Hematopoietic multipotent progenitor cell treated with erythropoietin and hydrocortisone succinate and interleukin-3 and kit ligand, for 6 days (in vitro differentiated cells): ENCODE measurements around the gene FAM216B.
"Not testable (repeated sequence)": the region's sequence is repeated elsewhere in the genome, so short reads cannot be mapped to it uniquely, and the experiment has no call there.

Experiments used
- DNase-seq: peaks from one replicate; pipeline ENCODE4 v3.0.0-alpha.2; 2015

Gene FAM216B

DNA sequence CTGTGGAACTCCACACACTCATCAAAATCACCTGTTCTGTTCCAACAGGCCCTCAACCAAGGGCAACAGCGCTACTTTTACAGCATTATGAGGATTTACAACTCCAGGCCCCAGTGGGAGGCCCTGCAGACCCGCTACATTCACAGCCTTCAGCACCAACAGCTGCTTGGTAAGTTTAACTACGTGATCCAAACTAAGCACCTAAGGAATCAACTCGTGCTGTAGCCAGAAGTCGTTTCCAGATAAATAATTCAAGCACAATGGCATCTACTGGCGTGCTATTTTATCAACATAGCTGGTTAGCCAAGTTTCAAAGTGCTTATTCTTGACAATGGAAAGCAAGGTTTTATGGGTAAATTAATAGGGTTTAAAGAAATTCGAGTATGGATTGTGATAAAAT, 5.3 kb downstream of the FAM216B start:
- DNase-seq: no peak

DNA sequence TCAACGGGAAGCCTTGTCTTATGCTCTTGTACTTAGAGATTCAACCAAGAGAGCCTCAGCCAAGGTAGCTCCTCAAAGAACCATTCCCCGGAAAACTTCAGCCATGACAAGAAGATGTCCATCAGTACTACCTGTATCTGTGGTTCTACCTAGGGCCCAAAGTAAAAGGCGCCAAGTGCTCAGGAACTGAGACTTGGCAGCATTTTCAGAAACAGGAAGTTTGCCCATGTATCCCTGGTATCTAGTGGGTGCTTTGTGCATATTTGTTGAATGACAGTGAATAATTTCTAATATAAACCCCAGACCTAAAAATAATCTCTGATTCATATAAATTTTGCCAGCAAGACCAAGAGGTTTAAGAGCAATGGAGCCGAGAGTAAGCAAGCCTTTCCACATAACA, 7.2 kb downstream of the FAM216B start:
- DNase-seq: no peak

DNA sequence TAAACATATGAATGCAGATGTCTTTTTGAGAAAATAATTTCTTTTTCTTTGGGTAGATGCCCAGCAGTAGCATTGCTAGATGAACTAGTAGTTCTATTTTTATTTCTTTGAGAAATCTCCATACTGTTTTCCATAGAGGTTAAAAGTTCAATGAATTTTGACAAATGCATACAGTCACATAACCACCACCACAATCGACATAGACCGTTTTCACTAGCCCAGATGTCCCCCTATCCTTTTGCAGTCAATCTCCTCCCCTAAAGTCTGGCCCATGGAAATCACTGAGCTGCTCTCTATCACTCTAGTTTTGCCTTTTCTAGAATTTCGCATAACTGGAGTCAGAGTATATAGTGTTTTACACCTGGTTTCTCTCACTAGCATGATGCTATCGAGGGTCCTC, 10.8 kb downstream of the FAM216B start:
- DNase-seq: no peak

DNA sequence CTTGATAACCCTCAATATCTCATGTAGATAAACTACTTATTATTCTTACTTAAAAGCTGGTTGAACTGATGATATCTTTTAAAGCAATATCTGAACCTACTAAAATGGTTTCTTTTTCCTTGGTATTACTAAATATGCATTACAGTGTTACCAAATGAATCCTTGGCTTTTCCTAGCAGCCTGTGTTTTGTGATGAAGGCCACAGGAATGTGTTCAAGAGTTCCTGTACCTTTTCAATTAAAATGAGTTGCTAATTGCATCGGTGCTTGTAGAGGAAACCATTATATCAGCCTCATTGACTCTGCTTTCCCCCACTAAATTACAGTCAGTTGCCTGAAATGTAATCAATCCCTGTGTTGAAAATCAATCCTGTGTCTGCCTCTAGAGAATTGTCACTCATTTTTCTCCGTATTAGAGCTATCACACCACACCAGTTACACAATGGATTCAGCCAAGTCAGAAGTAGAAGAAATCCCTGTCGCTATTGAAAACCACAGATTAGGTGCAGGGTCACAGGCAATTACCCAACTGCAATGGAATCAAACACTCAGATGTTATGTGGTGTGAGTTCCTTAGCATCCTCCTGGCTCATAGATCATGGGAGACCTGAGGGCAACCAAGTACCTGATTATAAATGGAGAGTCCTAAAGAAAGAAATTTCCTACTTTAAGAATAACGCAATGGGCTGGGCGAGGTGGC, 13.3 kb downstream of the FAM216B start:
- no peak for DNase-seq

DNA sequence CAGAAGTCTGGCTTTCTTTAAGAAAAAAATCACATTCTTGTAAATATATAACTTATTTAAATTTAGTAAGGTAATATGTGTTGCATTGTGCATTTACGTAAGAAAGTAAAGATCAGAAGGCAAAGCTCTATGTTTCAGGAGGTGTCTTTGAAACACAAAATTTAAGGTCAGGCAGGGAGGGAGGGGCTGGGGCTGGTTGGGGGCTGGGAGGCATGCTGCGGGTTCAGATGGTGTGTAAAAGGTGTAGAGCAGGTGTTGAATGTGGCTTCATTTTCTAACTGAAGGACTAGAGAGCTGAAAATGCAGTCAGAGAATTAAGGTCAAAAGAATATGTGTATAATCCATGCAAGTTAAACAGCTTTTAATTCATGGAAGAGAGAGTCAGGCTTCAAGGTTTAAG, 14.3 kb downstream of the FAM216B start:
- no peak for DNase-seq

DNA sequence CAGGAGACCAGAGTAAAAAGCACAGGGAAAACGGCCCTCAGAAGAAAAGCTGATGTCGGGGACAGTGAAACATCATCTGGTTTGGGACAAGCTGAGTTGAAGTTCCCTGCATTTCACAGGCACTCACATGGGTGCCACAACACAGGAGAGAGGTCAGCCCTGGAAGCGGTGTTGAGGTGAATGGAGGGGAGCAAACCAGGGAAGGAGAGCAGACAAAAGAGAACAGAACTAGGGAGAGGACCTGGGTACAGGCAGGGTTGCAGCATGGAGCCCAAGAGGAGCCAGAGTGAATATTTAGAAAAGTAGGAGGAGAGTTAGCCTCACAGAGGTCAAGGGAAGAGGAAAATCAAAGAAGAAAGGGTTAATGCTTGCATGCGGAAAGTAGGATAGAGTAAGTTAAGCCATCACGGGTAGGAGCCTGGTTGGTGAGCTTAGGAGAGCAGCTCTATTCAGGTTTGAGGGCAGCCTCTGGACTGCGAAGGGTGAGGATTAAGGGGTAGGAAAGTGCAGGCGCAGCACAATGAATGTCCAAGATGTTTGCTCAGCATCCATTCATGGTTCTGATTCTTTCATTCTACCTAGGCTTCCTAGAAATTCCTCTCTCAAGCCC, 15.5 kb downstream of the FAM216B start:
- DNase-seq: no peak

DNA sequence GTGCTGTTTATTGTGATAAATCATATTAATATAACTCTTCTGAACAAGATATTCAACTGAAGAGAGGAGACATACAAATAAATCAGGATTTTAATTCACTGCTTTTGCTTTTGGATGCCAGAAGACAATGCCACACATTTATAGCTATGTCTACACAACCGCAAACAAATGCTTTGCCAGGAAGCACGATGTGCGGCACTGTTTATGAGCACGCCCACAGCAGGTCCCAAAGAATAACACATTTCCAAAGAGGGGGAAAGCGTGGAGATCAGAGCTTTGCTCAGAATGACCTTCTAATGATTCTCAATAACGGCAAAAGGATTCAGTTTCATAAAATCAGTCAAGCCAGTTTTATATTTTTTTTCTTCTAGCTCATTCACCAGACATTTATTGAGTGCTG, 16.7 kb downstream of the FAM216B start:
- no peak for DNase-seq

DNA sequence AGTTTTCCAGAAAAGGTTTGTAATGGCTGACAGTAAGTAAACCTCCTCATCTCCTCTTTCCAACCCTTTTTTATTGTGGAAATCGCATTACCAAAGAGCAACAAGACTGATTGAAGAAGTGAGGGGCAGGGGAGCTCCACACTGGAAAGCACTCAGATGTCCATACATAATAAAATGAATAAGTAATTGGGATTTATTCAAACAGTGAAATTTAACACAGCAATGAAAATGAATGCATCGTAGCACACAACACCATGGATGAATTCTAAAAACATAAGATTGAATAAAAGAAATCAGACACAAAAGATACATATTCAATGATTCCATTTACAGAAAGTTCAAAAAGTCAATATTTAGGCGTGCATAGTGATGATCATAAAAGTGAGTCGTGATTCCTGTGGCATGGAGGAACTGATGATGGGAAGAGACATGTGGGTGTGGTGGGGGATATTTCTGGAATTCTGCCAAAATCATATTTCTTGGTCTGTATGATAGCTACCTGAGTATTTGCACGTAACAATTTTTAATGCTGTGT, 18.8 kb downstream of the FAM216B start:
- DNase-seq: no peak

DNA sequence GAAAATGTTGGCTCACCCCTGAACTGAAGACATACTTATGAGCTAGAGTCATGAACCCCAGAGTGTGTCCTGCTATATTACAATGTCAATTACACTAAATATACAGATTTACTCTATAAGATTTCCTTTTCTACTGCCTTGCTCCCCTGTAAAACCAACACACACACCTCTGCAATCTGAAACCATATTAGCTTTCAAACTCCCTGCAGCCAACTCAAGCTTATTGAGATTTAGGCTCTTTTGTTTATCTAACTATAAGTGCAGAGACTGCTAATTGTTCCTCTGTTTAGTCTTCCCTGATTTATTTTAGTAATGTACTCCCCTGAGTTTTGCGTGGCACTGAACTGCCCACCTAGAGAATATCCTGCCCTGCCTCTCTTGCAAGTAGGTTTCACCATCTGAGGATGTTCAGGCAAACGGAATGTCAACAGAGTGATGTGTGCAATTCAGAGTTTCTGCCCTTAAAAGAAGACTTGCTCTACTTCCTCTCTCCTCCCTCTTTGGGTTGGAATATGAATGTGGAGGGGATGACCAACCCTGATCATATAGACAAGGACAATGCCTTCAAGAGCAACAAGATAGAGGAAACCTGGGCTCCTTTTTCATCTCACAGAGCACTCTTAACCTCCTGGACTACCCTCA, 22.3 kb downstream of the FAM216B start:
- DNase-seq: no peak

DNA sequence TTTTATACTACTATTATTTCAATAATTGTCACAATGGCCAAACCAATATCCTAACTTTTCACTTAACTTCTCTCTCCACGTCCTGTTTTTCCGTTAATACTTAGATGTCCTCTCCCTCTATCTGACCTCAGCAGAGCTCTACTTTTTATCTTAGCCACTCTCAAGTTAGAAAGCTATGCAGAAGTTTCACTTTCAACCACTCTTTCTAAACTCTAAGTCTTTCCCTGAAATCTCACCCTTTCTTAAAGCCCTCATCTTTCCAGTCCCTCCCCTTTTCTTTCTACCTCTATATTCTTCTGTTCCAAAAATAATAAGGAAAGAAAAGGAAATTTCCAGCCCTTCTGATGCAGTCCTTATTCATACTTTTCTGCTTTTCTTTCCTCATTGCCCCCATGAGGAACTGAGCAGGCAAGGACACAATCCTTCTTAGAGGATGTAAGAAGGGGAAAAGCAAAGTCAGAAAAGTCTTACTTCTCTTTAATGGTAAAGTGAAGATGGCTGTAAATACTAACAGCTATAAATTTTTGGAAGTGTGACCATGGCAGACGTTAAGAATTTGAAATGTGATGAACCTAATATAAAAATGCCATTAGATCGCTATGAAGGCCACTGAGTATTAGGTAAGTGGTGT, 23.0 kb downstream of the FAM216B start:
- no peak for DNase-seq

DNA sequence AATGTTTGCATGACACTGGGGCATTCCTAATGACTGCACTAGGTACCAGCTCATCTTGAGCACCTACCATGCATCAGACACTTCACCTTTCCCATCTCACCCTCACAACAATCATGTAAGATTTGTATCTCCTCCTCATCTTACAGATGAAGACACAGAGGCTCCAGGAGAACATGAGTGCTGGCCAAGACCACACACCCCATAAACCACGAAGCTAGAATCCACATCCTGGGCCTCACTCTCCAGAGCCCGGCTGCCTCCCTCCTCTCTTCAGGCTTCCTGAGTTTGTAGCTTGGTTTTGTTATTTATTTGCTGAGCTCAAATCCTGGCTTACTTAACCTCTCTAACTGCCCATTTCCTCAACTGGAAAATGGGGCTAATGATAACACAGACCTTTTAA, 25.9 kb downstream of the FAM216B start:
- no peak for DNase-seq

DNA sequence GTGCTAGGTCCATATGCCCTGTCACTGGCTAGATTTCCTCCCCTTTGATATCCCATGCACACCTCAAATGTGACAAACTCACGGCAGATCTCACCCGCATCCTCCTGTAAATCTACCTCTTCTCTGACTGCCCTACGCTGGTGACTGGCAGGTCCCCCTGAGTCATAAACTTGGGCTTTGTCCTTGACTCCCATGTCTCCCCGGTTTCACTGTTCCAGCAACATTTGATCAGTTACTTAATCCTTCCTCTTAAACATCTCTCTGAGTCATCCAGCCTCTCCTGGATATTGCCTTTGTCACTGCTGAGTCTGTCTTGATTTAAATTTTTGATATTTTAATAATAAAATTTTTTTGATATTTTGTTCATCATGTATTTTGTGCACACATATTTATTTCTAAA, 26.5 kb downstream of the FAM216B start:
- DNase-seq: no peak

DNA sequence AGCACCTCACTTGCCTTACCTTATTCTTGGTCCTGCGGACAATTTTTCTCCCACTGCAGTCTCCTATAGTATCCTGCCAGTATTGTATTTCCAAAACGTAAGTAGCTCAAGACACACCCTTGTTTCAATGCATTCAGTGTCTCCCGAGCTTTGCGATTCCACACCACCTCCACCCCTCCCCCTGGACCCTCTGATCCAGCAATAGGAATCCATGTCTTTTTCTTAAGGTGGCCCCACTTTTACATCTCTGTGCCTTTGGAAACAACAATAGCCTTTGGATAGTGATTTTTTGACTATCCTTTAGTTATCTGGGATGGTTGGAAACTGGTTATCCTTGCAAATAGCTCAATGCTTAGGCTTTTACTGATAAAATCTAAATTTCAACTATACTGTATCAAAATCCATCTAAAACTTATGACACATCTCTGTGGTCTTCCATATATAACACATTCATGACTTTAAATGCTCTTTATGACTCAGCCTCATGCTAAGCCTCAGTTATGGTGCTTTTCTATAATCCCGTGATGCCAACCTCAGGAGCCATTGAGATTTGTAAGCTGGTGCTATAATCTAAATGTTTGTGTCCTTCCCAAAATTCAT, 27.1 kb downstream of the FAM216B start:
- DNase-seq: no peak

DNA sequence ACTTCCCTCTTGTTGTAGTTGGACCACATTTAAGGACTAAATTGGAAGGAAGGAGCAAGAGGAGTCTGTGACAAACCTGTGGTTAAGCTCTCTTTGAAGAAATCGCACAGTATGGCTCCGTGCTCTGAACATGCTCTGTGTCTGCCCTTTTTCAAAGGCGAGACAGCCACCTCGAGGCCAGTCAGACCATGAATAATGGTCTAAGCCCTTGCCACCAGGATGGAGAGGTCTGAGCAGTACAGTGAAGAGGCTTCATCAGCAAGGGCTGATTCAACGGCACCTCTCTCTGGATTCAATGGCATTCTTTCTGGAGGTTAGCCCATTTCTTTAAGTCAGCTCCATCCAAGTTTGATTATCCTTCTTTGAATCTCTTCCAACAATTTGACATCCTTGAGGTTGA, 30.9 kb downstream of the FAM216B start:
- DNase-seq: no peak

DNA sequence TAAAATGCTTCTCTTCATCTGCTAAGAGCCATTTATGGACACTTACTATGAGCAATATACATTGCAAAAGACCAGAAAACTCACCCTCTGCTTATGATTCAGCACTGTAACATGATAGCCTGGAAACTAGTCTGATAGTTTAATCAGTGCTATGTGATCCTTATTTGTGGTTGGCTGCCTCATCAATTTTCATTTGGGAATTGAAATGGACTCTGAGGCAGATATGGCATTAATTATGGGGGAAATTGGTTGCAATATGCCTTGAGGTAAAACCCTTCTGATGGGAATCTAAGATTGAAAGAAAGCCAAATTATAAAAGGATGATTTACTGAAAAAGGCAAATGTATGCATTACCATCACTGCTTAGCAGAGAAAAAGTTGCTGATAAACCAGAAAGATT, 33.5 kb downstream of the FAM216B start:
- no peak for DNase-seq

DNA sequence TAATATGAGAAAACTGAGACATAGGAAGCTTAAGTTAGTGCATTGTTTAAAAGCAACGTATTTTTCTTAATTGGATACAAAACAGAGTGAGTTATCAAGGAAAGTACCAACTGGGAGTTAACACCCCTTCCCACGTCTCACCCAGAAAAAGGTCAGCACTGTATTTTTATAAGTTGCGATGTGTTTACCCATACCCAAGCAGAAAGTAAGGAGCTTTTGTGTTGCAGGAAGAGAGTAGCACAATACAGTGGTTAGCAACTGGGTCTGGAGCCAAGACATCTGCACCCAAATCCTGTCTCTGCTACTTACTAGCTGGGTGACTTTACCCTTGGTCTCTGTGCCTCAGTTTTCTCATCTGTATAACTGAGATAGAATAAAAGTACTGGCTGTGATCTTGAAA, 34.3 kb downstream of the FAM216B start:
- no peak for DNase-seq

DNA sequence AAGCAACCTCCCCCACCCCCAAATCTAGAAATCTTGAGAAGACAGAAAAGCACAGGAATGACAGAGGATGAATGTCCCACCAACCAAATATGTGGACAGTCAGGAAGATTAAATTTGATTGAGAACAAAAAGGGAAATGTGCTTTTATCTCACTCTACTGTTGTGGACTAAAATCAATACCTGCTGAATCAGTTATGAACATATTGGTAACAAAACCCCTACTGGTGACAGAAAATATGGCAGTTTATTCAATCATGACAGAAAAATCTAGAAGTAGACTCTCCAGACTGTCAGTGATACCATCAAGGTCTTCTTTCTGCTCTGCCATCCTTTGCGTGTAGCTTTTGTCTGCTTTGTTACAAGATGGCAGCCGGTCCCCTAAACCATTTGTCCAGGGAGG, 35.2 kb downstream of the FAM216B start:
- no peak for DNase-seq

DNA sequence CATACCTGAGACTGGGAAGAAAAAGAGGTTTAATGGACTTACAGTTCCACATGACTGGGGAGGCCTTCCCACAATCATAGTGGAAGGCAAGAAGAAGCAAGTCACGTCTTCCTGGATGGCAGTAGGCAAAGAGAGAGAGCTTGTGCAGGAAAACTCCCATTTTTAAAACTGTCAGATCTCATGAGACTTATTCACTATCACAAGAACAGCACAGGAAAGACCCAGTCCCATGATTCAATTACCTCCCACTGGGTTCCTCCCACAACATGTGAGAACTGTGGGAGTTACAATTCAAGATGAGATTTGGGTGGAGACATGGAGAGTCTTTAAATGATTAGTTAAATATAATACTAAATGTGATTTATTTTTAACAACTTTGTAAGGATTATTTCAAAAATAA, 38.3 kb downstream of the FAM216B start:
- not testable (repeated sequence) for DNase-seq

DNA sequence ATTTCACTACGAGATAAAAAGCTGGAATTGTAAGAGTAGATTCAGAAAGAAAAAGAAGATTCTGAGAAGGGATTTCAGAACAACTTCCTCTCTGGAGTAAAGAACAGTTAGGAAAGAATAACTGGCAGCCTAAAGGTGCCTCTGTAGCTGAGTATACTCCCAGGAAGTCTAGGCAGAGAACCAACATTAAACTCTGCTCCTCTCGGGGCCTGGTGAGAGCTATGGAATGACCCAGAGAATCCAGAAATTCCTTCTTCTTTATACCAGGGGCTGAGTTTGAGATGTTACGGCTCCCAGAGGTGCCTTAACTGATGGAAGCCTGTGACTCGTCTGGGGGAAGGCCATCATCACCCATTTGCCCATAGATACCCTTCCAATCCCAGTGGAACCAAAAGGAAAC, 39.1 kb downstream of the FAM216B start:
- no peak for DNase-seq

DNA sequence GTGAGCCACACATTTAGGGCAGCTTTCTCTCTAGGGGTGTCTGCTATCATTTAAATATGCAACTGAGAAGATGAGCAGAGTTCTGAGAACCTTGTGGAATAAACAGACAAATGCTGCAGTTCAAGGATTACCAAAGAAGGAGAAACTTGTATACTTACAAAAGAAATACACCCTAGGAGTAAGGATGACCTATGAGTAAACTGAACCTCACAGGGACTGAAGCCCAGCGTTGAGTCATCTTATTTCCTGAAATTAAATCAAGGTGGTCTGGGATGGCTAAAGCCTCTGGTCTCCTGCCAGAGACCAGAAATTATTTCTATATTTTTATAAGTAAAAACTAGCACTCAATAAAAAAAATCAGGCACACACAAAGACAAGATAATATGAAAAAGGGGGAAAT, 40.1 kb downstream of the FAM216B start:
- DNase-seq: no peak

DNA sequence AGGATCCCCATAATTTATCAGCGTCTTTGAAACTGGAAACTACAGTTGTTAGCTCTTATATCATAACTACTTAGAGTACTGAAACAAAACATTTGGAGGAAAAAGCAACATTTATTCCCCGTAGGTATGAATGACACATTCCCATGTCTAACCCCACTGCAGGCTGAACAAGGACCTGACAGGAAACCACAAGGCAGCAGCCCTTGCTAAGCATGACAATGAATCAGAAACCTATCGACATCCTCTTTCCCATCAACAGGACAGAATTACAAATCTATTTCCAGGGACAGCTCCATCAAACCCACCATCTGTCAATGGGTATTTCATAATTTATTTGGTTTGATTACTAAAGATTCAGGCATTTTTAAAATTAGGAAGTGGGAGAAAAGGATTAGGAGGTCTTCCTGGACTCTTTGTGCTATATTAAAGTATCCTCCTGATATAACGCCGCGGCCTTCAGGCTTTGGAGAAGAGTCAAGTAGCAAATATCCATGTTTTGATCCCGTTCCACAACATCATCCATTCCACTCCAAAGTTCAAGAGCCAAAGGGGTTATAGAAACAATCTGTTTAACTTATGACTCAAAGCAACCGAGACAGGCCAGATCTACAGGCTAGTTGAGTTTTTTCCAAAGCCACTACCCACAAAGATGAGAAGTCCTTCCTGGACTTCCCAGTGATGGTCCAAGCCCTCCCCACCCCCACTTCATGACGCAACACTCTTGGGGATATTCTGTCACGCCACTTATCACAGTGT, 51.1 kb downstream of the FAM216B start:
- DNase-seq: no peak

DNA sequence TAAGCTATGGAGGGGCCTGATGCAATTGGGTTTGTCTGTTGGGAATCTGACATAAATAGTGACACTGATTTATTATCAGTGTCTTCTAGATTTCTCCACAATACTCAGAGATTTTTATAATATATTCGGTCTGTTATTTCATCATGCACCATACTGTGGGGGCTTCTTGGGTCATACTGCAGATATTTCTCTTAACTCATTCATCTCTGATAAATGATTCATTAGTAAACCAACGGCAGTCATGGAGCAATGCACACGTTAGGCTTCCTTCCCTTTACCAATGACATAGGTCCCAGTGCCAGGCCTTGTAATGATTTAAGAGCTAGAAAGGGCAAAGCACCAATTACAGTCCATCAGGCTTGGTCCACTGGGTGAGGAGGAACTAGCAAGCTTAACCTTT, 53.6 kb downstream of the FAM216B start:
- no peak for DNase-seq
